H9 (cell line): ENCODE data around the gene KCNMA1. TPM values are rescaled to one million over a fixed set of nuclear protein-coding genes. Genes with fewer than 3 reads are reported as not detected.

ENCODE experiments used
- DNase-seq: peaks from one replicate; pipeline ENCODE4 v3.0.0-alpha.2; 2017
- H2AFZ ChIP-seq: one replicate; pipeline ENCODE4 v1.6.1; 2013; ENCODE audit warnings: mild to moderate bottlenecking, low read length, control low read depth, moderate library complexity
- H2AK5ac ChIP-seq: 2 replicates; pipeline ENCODE4 v1.6.1; 2013; ENCODE audit warnings: low read length, control low read depth, mixed read lengths; ENCODE audit not compliant: insufficient read length
- H2BK120ac ChIP-seq: one replicate; pipeline ENCODE4 v1.6.1; 2013; ENCODE audit warnings: low read depth, mild to moderate bottlenecking, low read length, control low read depth, inconsistent platforms; ENCODE audit not compliant: poor library complexity, severe bottlenecking
- H2BK12ac ChIP-seq: 2 replicates; pipeline ENCODE4 v1.6.1; 2013; ENCODE audit warnings: low read length, control low read depth, mixed read lengths, low read depth; ENCODE audit not compliant: insufficient read length
- H2BK15ac ChIP-seq: 2 replicates; pipeline ENCODE4 v1.6.1; 2013; ENCODE audit warnings: low read depth, low read length, control low read depth
- H2BK20ac ChIP-seq: one replicate; pipeline ENCODE4 v1.6.1; 2013; ENCODE audit warnings: low read depth, mild to moderate bottlenecking, low read length, control low read depth, inconsistent platforms; ENCODE audit not compliant: poor library complexity, severe bottlenecking
- H2BK5ac ChIP-seq: 2 replicates; pipeline ENCODE4 v1.6.1; 2013; ENCODE audit warnings: low read length, control low read depth, mixed read lengths; ENCODE audit not compliant: insufficient read length
- H3K14ac ChIP-seq: 2 replicates; pipeline ENCODE4 v1.6.1; 2013; ENCODE audit warnings: low read length, control low read depth; ENCODE audit not compliant: insufficient read depth
- H3K18ac ChIP-seq: 2 replicates; pipeline ENCODE4 v1.6.1; 2013; ENCODE audit warnings: low read depth, mild to moderate bottlenecking, mixed read lengths, low read length, control low read depth; ENCODE audit not compliant: insufficient read length
- H3K23ac ChIP-seq: 2 replicates; pipeline ENCODE4 v1.6.1; 2013; ENCODE audit warnings: low read length, control low read depth, mixed read lengths, low read depth; ENCODE audit not compliant: insufficient read length
- H3K23me2 ChIP-seq: 2 replicates; pipeline ENCODE4 v1.6.1; 2013; ENCODE audit warnings: low read depth, mild to moderate bottlenecking, mixed read lengths, low read length, control low read depth; ENCODE audit not compliant: insufficient read length, poor library complexity, severe bottlenecking
- H3K27ac ChIP-seq: 2 replicates; pipeline ENCODE4 v1.5.1; 2013; ENCODE audit warnings: low read length, control low read depth, mixed read lengths, low read depth; ENCODE audit not compliant: insufficient read length
- H3K27me3 ChIP-seq: 2 replicates; pipeline ENCODE4 v1.6.1; 2013; ENCODE audit warnings: low read length, control low read depth, inconsistent platforms; ENCODE audit not compliant: insufficient read depth
- H3K4ac ChIP-seq: 2 replicates; pipeline ENCODE4 v1.6.1; 2013; ENCODE audit warnings: low read depth, mild to moderate bottlenecking, control low read depth, inconsistent platforms, low read length, moderate library complexity
- H3K4me1 ChIP-seq: 2 replicates; pipeline ENCODE4 v1.6.1; 2013; ENCODE audit warnings: low read length, control low read depth, inconsistent platforms; ENCODE audit not compliant: insufficient read depth
- H3K4me2 ChIP-seq: 2 replicates; pipeline ENCODE4 v1.6.1; 2013; ENCODE audit warnings: low read length, control low read depth, mixed read lengths; ENCODE audit not compliant: insufficient read length, insufficient read depth
- H3K56ac ChIP-seq: 2 replicates; pipeline ENCODE4 v1.6.1; 2013; ENCODE audit warnings: low read depth, mild to moderate bottlenecking, mixed read lengths, low read length, control low read depth; ENCODE audit not compliant: insufficient read length
- H3K79me1 ChIP-seq: 2 replicates; pipeline ENCODE4 v1.6.1; 2013; ENCODE audit warnings: low read depth, mild to moderate bottlenecking, moderate library complexity, low read length, control low read depth, inconsistent platforms; ENCODE audit not compliant: insufficient read depth, poor library complexity, severe bottlenecking
- H3K79me2 ChIP-seq: 2 replicates; pipeline ENCODE4 v1.6.1; 2013; ENCODE audit warnings: low read length, control low read depth, inconsistent platforms; ENCODE audit not compliant: insufficient read depth
- H3K9ac ChIP-seq: 2 replicates; pipeline ENCODE4 v1.6.1; 2013; ENCODE audit warnings: low read length, control low read depth, mixed read lengths; ENCODE audit not compliant: insufficient read length; ENCODE audit errors: extremely low read depth
- H3K9me3 ChIP-seq: one replicate; pipeline ENCODE4 v1.6.1; 2013; ENCODE audit warnings: low read depth, low read length, inconsistent platforms; ENCODE audit not compliant: control insufficient read depth
- H3T11ph ChIP-seq: one replicate; pipeline ENCODE4 v1.6.1; 2013; ENCODE audit warnings: mild to moderate bottlenecking, low read length, control low read depth, inconsistent platforms
- H4K20me1 ChIP-seq: one replicate; pipeline ENCODE4 v1.6.1; 2013; ENCODE audit not compliant: control insufficient read depth, insufficient read length, insufficient read depth
- H4K5ac ChIP-seq: 2 replicates; pipeline ENCODE4 v1.6.1; 2013; ENCODE audit warnings: low read depth, mild to moderate bottlenecking, mixed read lengths, low read length, control low read depth; ENCODE audit not compliant: insufficient read length
- H4K8ac ChIP-seq: replicated peaks from 2 replicates; pipeline ENCODE4 v1.6.1; 2013; ENCODE audit warnings: low read length, control low read depth, mixed read lengths, low read depth; ENCODE audit not compliant: insufficient read length
- H4K91ac ChIP-seq: 2 replicates; pipeline ENCODE4 v1.6.1; 2013; ENCODE audit warnings: low read depth, mild to moderate bottlenecking, moderate library complexity, mixed read lengths, low read length, control low read depth; ENCODE audit not compliant: insufficient read length
- H3K27ac Mint-ChIP-seq, 3 experiments: 2 replicates in 2 of 3; 3 replicates in 1 of 3; pipeline ENCODE4 v1.8.0; 2020 to 2021; ENCODE audit warnings: mixed read lengths in 3 of 3, mild to moderate bottlenecking in 1 of 3, moderate library complexity in 1 of 3
- H3K27me3 Mint-ChIP-seq: 2 replicates; pipeline ENCODE4 v1.8.0; 2021; ENCODE audit warnings: low read depth, mild to moderate bottlenecking, moderate library complexity, mixed read lengths
- H3K36me3 Mint-ChIP-seq, 3 experiments: 2 replicates in 2 of 3; 3 replicates in 1 of 3; pipeline ENCODE4 v1.8.0; 2020 to 2021; ENCODE audit warnings: low read depth in 3 of 3, mixed read lengths in 3 of 3; ENCODE audit not compliant: insufficient read depth in 1 of 3
- H3K4me1 Mint-ChIP-seq, 2 experiments: 2 replicates each; pipeline ENCODE4 v1.8.0; 2020; ENCODE audit warnings: mixed read lengths in 2 of 2
- H3K4me3 Mint-ChIP-seq, 2 experiments: 2 replicates in 1 of 2; 3 replicates in 1 of 2; pipeline ENCODE4 v1.8.0; 2020 to 2021; ENCODE audit warnings: mild to moderate bottlenecking in 2 of 2, mixed read lengths in 2 of 2, moderate library complexity in 1 of 2
- H3K9me3 Mint-ChIP-seq, 2 experiments: 2 replicates in 1 of 2; 3 replicates in 1 of 2; pipeline ENCODE4 v1.8.0; 2020; ENCODE audit warnings: mild to moderate bottlenecking in 2 of 2, mixed read lengths in 2 of 2, moderate library complexity in 1 of 2
- WGBS: extraction: QIAGEN DNeasy Blood & Tissue Kit; methylation state at CpG from one replicate; pipeline ENCODE4 v1.1.7; 2013; ENCODE audit warnings: missing lambda C conversion rate, low lambda C conversion rate, mixed read lengths; ENCODE audit not compliant: insufficient read length; ENCODE audit errors: extremely low coverage; 5-methylcytosine and 5-hydroxymethylcytosine counted together
- total RNA-seq: library from RNA; stranded (reverse); gene quantifications from 2 replicates; pipeline ENCODE4 v1.2.1, GENCODE V29; 2021
- TF ChIP-seq, protein P1 (sequence below): fragments of 200-600 bp; sonication (generic); conservative IDR thresholded peaks from 3 replicates; pipeline ENCODE4 v1.8.0; 2021; ENCODE audit warnings: antibody characterized with exemption, mild to moderate bottlenecking

Gene KCNMA1
- total RNA-seq, 1 experiment from 2014 or later: 2.0 TPM

DNA sequence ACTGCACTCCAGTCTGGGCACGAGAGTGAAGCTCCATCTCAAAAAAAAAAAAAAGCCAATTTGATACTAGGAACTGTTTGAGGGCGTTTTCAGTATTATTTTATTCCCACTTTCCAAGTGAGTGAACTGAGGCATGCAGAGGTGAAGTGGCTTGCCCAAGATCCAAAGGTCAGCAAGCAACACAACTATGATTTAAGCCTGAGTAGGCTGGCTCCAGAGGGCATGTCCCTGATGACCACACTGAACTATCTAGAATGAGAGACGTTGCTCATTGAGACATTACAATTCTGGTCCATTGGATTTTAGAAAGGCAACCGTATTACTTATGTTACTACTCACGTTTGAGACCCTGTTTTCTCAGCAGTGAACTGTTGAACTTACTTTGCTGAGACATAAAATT is 20.8 kb downstream of the KCNMA1 start:
- no peak overlapping the region for H4K5ac ChIP-seq
- H3K9ac ChIP-seq: no peak overlapping the region
- H3K23me2 ChIP-seq: no peaks in the 10 kb centered on the region
- H3K27ac ChIP-seq: no peak overlapping the region
- no peak overlapping the region for H3K4ac ChIP-seq
- no peak overlapping the region for H4K91ac ChIP-seq
- no peak overlapping the region for H2BK12ac ChIP-seq
- Mint-ChIP-seq H3K27me3 (peaks cover 5% of the 10 kb centered on the region; the same call in 1 of the 2 replicates), H3K36me3 (no peaks in the 10 kb centered on the region), H3K9me3 (no peaks in the 10 kb centered on the region), H3K27ac (no peak overlapping the region), H3K4me1 (no peaks in the 10 kb centered on the region), H3K4me3 (no peak overlapping the region)
- no peaks in the 10 kb centered on the region for H3K79me1 ChIP-seq
- H3K18ac ChIP-seq: no peak overlapping the region
- DNase-seq: no peak
- no peak overlapping the region for H4K8ac ChIP-seq
- no peak overlapping the region for H2AFZ ChIP-seq
- H3K4me2 ChIP-seq: no peak overlapping the region
- TF ChIP-seq, protein P1, sequence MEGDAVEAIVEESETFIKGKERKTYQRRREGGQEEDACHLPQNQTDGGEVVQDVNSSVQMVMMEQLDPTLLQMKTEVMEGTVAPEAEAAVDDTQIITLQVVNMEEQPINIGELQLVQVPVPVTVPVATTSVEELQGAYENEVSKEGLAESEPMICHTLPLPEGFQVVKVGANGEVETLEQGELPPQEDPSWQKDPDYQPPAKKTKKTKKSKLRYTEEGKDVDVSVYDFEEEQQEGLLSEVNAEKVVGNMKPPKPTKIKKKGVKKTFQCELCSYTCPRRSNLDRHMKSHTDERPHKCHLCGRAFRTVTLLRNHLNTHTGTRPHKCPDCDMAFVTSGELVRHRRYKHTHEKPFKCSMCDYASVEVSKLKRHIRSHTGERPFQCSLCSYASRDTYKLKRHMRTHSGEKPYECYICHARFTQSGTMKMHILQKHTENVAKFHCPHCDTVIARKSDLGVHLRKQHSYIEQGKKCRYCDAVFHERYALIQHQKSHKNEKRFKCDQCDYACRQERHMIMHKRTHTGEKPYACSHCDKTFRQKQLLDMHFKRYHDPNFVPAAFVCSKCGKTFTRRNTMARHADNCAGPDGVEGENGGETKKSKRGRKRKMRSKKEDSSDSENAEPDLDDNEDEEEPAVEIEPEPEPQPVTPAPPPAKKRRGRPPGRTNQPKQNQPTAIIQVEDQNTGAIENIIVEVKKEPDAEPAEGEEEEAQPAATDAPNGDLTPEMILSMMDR: no peak
- no peak overlapping the region for H3K14ac ChIP-seq
- no peaks in the 10 kb centered on the region for H3K79me2 ChIP-seq
- H2AK5ac ChIP-seq: no peak overlapping the region
- H4K20me1 ChIP-seq: no peaks in the 10 kb centered on the region
- no peak overlapping the region for H3K23ac ChIP-seq
- no CpG with 5 or more reads among the region's 5 CpGs for whole genome bisulfite sequencing
- H2BK120ac ChIP-seq: no peak overlapping the region
- H3T11ph ChIP-seq: no peak overlapping the region
- H3K9me3 ChIP-seq: no peaks in the 10 kb centered on the region
- H2BK15ac ChIP-seq: no peak overlapping the region
- no peak overlapping the region for H3K56ac ChIP-seq
- no peak overlapping the region for H2BK5ac ChIP-seq
- H3K27me3 ChIP-seq: no peaks in the 10 kb centered on the region
- no peak overlapping the region for H2BK20ac ChIP-seq
- no peaks in the 10 kb centered on the region for H3K4me1 ChIP-seq
